Measurements from ENCODE around the gene OGDH.
A peak's percentile ranks its signal among the peaks of the same experiment; 100 is the strongest.

OGDH gene

GRCh38 chr7:44738876-44739665 is 132.6 kb downstream of the OGDH start:
- H3K4me3 ChIP-seq: no peak overlapping the region
- no peak overlapping the region for H3K27ac ChIP-seq
- no peak for TF ChIP-seq CTCF (IDR thresholded peaks at IDR 0.05)
- DNase-seq (ENCODE audit: low spot score): no peak

- no peak overlapping the region for H3K27ac ChIP-seq
- no peak for DNase-seq (ENCODE audit: low spot score)
- no peak overlapping the region for H3K4me3 ChIP-seq
- no peak for TF ChIP-seq CTCF (IDR thresholded peaks at IDR 0.05)
Observed at GRCh38 chr7:44740055-44740454, 133.6 kb downstream of the OGDH start.

- TF ChIP-seq CTCF (IDR thresholded peaks at IDR 0.05): no peak
- H3K4me3 ChIP-seq: no peak overlapping the region
- no peak overlapping the region for H3K27ac ChIP-seq
- DNase-seq (ENCODE audit: low spot score): no peak
Observed at GRCh38 chr7:44743750-44744149, 137.3 kb downstream of the OGDH start.

GRCh38 chr7:44748045-44748947 is 141.9 kb downstream of the OGDH start, which contains the start of gene ZMIZ2:
ZMIZ2 (plus strand) TSS chr7:44748847; CDS start chr7:44756250, 7,403 bp downstream.
- H3K27ac ChIP-seq: peak within 1 kb of the TSS; percentile 86 to 95
- no peak for TF ChIP-seq CTCF (IDR thresholded peaks at IDR 0.05)
- peak; percentile 96 for DNase-seq (ENCODE audit: low spot score)

GRCh38 chr7:44748948-44749731 is 142.7 kb downstream of the OGDH start:
- H3K4me3 ChIP-seq: peak overlapping the region; percentile 96
- DNase-seq (ENCODE audit: low spot score): peak; percentile 74
- no peak for TF ChIP-seq CTCF (IDR thresholded peaks at IDR 0.05)
- H3K27ac ChIP-seq: peak overlapping the region; percentile 62 to 95

More at GRCh38 chr7:44748045-44748947, 141.9 kb downstream of the OGDH start, which contains the start of gene ZMIZ2:
- peak within 1 kb of the TSS; percentile 96 for H3K4me3 ChIP-seq

- DNase-seq (ENCODE audit: low spot score): no peak
- Histone ChIP-seq H3K27ac (peak overlapping the region in 1 of 2 donors; percentile 95), H3K4me3 (peak overlapping the region; percentile 96)
- no peak for TF ChIP-seq CTCF (IDR thresholded peaks at IDR 0.05)
Observed at GRCh38 chr7:44749992-44750391, 143.6 kb downstream of the OGDH start.

All from coronary artery (tissue), 2 donors.